Stimulated activated CD8-positive, alpha-beta memory T cell treated with anti-CD3 and anti-CD28 coated beads, Interleukin-7, amount 100 ng/mL, for 24 hours (primary cell): ENCODE data around the gene DUOX1.
"Not testable (repeated sequence)": the region's sequence is repeated elsewhere in the genome, so short reads cannot be mapped to it uniquely, and the experiment has no call there.

Experiments used
- DNase-seq: peaks from one replicate; pipeline ENCODE4 v3.0.0-alpha.2; 2020; ENCODE audit warnings: low read depth

DUOX1 gene

DNA sequence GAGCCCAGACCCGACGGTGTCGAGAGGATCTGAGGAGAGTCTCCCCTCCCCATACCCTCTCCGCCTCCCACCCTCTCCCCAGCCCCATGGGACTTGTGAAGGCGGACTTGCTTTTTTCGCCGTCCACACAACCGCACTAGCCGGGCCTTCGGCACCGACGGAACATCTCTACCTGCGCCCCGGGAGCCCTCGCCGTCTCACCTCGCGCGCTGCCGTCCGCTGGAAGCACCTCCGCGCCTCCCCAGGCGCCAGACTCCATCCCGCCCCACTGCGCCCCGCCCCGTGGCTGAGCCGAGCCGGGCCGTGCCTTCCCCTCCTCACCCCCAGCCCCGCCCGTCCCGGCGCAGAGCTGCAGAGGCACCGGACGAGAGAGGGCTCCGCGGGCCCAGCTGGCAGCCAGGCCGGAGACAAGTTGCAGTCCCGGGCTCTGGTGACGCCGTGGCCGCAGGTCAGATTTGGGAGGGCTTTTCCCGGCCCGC, at the start of gene DUOX1, which contains the start of gene DUOXA1:
Gene DUOX1 (plus strand): TSS at position 344 of the 479 bp plus-strand sequence. CDS start 1,973 bp downstream, outside the sequence.
Gene DUOXA1 (minus strand): TSS at position 229 of the 479 bp plus-strand sequence. CDS start 6,865 bp downstream, outside the sequence.
- DNase-seq, result no peak

DNA sequence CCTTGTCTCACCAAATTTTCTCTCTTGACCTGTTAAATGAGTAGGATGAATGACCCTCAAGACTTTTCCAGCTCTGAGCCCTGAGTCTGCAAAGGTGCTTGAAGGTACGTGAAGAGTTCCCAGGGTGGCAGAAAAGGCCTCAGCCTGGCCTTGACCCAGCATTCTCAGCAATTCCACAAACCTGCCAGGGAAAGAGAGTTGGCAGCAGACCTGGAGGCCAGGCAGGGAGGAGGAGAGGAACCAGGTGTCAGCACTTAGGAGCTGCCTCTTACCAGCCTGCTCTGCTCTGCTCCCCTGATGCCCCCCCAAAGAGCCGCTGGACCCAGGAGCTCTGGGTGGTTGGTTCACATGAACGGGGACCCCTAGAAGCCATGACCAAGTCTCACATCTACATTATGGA, 49.2 kb upstream of the DUOX1 start:
- not testable (repeated sequence) for DNase-seq

- not testable (repeated sequence) for DNase-seq
These were observed 47.4 kb upstream of the DUOX1 start for GRCh38 chr15:45082412-45082811.

GRCh38 chr15:45083223-45083622, 46.6 kb upstream of the DUOX1 start:
- DNase-seq, result no peak

DNA sequence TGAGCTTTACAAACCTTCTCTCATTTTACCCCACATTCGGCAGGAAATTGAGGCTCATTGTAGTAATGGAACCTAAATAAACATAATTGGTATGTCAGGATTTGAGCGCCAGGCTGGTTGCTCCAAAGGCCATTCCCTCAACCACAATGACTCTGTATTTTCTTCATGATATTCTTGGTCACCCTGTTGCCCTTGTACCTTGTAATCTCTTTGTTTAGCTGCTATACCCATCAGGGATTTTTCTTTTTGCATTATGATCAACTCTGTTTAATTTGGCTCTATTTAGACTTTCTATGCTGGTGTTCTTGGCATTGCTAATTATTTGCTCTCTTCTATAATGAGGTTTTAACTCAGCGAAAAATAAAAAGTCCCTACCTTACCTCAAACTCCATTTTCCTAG, 45.6 kb upstream of the DUOX1 start:
- DNase-seq, result no peak

- DNase-seq, result no peak
These were observed 42.3 kb upstream of the DUOX1 start for GRCh38 chr15:45087513-45087912.

DNA sequence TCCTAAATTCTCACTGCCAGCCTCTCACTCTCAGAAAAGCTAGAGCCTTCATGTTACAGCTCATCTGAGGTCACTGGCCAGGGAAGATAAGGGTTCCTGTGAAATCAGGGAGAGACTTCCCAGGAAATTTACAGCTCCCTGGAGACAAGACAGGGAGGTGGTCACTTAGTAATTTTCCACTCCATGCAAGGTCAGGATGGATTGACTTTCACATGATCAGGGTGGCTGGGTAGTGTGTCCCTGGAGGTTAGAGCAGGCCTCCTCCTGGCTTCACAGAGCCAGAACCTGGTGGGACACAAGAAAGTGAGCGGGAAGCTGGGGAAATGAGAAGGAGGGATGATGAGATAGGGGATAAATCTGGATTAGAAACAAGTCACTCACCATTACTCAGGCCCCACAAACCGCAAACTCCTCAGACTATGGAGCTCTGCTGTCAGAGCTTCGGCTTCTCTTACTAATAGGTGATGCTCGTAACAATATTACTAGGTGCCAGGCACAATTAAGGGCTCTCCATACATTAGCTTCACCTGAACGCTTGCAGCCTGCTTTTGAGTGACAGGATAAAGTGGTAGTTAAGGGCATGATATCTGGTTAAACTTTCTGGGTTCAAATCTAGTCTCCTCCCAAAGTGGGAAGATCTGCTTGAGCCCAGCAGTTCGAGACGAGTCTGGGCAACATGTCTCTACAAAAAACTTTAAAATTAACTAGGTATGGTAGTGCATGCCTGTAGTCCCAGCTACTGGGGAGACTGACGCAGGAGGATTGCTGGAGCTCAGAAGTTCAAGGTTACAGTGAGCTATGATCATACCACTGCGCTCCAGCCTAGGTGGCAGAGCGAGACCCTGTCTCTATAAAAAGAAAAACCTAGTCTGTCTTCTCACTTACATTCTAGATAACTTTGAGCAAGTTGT, 40.7 kb upstream of the DUOX1 start:
- DNase-seq, result no peak

- DNase-seq, result no peak
These were observed 40.0 kb upstream of the DUOX1 start for GRCh38 chr15:45089712-45090373.

DNA sequence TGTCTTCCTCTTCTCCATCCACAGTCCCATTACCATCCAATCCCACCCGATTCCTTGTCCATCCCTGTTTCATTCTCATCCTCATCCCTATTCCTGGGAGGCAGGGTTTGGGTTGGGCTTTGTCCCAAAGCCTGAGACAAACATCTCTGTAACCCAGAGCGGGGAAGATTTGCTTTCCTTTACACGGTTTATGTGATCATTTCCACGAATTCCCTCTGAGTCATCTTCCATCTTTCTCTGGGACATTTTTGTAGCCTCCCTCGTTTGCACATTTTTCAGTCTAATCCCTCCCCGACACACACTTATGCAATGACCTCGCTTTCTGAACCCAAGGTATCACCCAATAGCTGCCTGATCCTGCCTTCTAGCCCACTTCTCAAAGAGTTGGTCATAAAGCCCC, 38.6 kb upstream of the DUOX1 start:
- DNase-seq, result no peak

DNA sequence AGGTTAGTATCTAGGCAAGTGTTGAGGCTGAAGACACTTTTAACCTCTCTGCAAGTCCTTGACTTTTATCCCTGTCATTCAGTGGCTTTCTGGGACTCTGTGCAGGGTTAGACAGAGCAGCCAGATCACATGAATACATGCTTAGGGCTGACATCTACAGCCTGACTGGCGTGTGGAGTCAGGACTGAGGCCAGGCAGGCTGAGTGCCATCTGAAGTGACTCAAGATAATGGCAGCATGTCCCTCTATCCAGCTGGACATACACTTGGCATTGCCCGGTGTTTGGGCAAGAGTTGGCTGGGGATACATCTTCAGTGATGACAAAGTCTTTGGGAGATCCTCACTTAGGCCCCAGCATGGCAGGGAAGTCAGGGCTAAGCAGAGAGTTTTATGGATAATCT, 38.2 kb upstream of the DUOX1 start:
- no peak for DNase-seq

DNA sequence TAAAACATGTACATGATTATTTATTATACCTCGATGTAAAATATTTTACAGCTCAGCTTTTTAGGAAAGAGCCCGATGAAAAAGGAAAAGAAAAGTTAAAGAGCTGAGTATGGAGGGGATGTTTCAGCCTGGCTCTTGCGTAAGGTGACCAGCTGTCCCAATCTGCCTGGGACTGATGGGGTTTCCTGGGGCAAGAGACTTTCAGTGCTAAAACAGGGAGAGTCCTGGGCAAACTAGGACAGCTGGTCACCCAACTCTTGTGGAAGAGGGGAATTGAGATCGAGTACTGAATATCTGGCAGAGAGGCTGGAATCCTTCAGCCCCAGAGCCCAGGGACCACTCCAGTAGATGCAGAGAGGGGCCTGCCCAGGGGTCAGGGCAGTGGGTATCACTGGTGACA, 36.8 kb upstream of the DUOX1 start:
- DNase-seq, result no peak

GRCh38 chr15:45093622-45094357, 36.0 kb upstream of the DUOX1 start:
- DNase-seq, result no peak

DNA sequence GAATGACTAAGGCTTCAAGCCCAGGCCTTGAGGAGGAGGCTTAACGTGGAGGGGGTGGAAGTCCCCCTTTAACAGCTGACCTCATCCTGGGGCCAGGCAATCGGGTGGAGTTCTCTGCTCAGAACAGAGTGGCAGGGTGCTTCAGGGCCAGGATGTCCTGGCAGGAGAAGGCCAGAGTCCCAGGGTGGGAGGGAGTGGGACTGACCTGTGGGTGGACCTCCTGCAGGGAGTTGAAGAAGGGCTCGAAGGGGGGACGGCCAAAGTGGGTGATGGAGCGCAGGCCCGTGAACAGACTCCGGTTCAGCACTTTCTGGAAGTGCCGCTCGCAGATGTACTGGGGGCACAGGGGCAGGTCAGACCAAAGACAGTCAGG, 35.5 kb upstream of the DUOX1 start:
- no peak for DNase-seq

GRCh38 chr15:45095661-45096060, 34.1 kb upstream of the DUOX1 start:
- no peak for DNase-seq

GRCh38 chr15:45097466-45097865, 32.3 kb upstream of the DUOX1 start:
- no peak for DNase-seq

DNA sequence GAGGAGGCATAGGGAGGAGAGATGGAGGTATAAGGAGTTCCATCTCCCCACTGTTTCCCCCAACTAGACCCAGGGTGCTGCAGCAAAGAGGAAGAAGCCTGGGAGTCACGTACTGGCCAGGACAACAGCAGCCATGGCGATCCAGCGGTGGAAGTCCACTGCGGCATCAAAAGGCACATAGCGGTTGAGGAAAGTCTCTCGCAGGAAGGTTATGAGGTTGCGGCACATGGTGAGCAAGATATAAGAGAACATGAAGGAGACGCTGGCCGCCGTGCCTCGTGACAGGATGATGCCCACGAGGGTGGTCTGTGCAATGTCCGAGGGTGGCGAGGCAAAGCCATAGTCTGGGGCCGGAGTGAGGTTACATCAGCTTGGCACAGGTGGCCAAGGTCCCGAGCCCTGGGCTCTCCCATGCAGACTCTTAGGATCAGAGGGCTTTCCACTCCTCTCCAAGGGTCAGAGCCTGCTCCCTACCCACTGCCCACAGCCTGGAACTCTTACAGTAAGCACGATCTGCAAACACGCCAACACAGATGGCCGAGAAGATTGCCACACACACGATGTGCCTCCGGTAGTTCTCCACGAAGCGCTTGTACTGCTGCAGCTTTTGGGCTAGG, 30.1 kb upstream of the DUOX1 start:
- no peak for DNase-seq

- DNase-seq, result no peak
These were observed 28.7 kb upstream of the DUOX1 start for GRCh38 chr15:45100884-45101625.

DNA sequence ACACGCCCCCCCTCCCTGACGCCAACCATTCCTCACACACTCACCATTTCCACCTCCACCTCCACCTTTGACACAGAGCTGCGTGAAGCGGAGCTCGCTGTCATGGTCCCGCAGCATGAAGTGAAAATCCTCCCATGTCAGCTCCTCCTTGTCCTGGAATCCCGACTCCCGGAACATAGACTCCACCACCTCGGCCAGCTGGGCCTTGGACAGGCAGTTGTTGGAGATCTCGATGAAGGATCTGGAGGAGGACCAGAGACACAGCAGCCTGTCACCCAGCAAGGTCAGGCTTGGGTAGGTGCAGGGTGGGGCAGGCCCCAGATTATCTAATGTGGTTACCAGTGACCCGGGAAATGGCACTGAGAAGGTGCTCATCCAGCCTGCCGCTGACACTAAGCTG, 28.0 kb upstream of the DUOX1 start:
- no peak for DNase-seq

GRCh38 chr15:45102226-45102625, 27.6 kb upstream of the DUOX1 start:
- DNase-seq, result no peak

- not testable (repeated sequence) for DNase-seq
These were observed 25.6 kb upstream of the DUOX1 start for GRCh38 chr15:45104170-45104569.

DNA sequence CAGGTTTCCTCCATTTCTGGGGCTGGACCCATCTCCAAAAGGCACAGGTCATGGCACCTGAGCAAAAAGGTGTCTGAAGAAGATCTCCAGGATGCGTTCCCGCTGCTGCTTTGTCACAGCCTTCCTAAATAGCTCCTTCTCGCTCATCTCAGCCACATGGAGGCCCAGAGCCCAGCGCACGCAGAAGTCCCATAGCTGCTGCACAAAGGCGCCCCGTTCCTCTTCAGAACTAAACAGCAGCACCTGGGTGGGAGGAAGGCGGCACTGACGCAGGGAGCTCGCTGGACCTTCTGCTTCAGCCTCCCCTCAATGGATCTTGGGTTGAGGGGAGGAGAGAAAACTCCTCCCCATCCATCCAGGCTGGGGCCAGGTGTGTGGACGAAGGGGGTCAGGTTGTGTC, 24.2 kb upstream of the DUOX1 start:
- DNase-seq, result no peak
